ENCODE data around the gene NIN. TPM values are rescaled to one million over a fixed set of nuclear protein-coding genes. Genes with fewer than 3 reads are reported as not detected.

The NIN gene
- total RNA-seq, 1 donor, result 40.2 TPM

GRCh38 chr14:50846226-50846880, 15.4 kb upstream of the NIN start:
- no peak for TF ChIP-seq CTCF (IDR thresholded peaks at IDR 0.05; ENCODE audit: extremely low read depth, low read depth, low read length)
- Histone ChIP-seq H3K4me3 (ENCODE audit: insufficient read depth, low read length) (peak overlapping the region; percentile 2), H3K4me2 (ENCODE audit: insufficient read depth, low read length) (peak overlapping the region; percentile 53), H4K20me1 (ENCODE audit: insufficient read depth, low read length) (no peaks in the 10 kb centered on the region), H3K9me3 (ENCODE audit: low read depth, low read length) (no peaks in the 10 kb centered on the region), H3K4me1 (ENCODE audit: insufficient read depth, low read length) (peaks cover 18% of the 10 kb centered on the region), H2AFZ (ENCODE audit: low read length) (peak overlapping the region; percentile 56), H3K79me2 (ENCODE audit: insufficient read depth, low read length) (no peaks in the 10 kb centered on the region), H3K27me3 (ENCODE audit: insufficient read depth, low read length) (no peaks in the 10 kb centered on the region), H3K27ac (ENCODE audit: low read depth, low read length) (peak overlapping the region; percentile 70), H3K36me3 (ENCODE audit: insufficient read depth, low read length) (no peaks in the 10 kb centered on the region)
- DNase-seq (ENCODE audit: insufficient read length, low spot score, missing footprints), result peak; percentile 88

GRCh38 chr14:50845166-50845565, 14.2 kb upstream of the NIN start:
- H3K27ac ChIP-seq (ENCODE audit: low read depth, low read length), result no peak overlapping the region
- H3K36me3 ChIP-seq (ENCODE audit: insufficient read depth, low read length), result no peaks in the 10 kb centered on the region
- no peak overlapping the region for H3K4me2 ChIP-seq (ENCODE audit: insufficient read depth, low read length)
- DNase-seq (ENCODE audit: insufficient read length, low spot score, missing footprints), result no peak
- H3K79me2 ChIP-seq (ENCODE audit: insufficient read depth, low read length), result no peaks in the 10 kb centered on the region
- H3K4me1 ChIP-seq (ENCODE audit: insufficient read depth, low read length), result peaks cover 18% of the 10 kb centered on the region
- H3K27me3 ChIP-seq (ENCODE audit: insufficient read depth, low read length), result no peaks in the 10 kb centered on the region
- H2AFZ ChIP-seq (ENCODE audit: low read length), result no peak overlapping the region
- H4K20me1 ChIP-seq (ENCODE audit: insufficient read depth, low read length), result no peaks in the 10 kb centered on the region
- H3K4me3 ChIP-seq (ENCODE audit: insufficient read depth, low read length), result no peak overlapping the region
- H3K9me3 ChIP-seq (ENCODE audit: low read depth, low read length), result no peaks in the 10 kb centered on the region
- TF ChIP-seq CTCF (IDR thresholded peaks at IDR 0.05; ENCODE audit: extremely low read depth, low read depth, low read length), result no peak

- H3K27ac ChIP-seq (ENCODE audit: low read depth, low read length), result no peak overlapping the region
- no peak for DNase-seq (ENCODE audit: insufficient read length, low spot score, missing footprints)
Measured at GRCh38 chr14:50844391-50844790, 13.4 kb upstream of the NIN start.

GRCh38 chr14:50839691-50840090, 8.7 kb upstream of the NIN start:
- no peak for DNase-seq (ENCODE audit: insufficient read length, low spot score, missing footprints)
- Histone ChIP-seq H3K36me3 (ENCODE audit: insufficient read depth, low read length) (no peaks in the 10 kb centered on the region), H3K27ac (ENCODE audit: low read depth, low read length) (no peak overlapping the region), H3K79me2 (ENCODE audit: insufficient read depth, low read length) (no peaks in the 10 kb centered on the region), H3K4me1 (ENCODE audit: insufficient read depth, low read length) (peaks cover 4% of the 10 kb centered on the region), H3K4me2 (ENCODE audit: insufficient read depth, low read length) (no peak overlapping the region), H2AFZ (ENCODE audit: low read length) (no peak overlapping the region), H3K27me3 (ENCODE audit: insufficient read depth, low read length) (no peaks in the 10 kb centered on the region), H4K20me1 (ENCODE audit: insufficient read depth, low read length) (no peaks in the 10 kb centered on the region), H3K9me3 (ENCODE audit: low read depth, low read length) (no peaks in the 10 kb centered on the region), H3K4me3 (ENCODE audit: insufficient read depth, low read length) (no peak overlapping the region)
- no peak for TF ChIP-seq CTCF (IDR thresholded peaks at IDR 0.05; ENCODE audit: extremely low read depth, low read depth, low read length)

More at GRCh38 chr14:50844391-50844790, 13.4 kb upstream of the NIN start:
- Histone ChIP-seq H3K4me2 (ENCODE audit: insufficient read depth, low read length) (no peak overlapping the region), H3K4me1 (ENCODE audit: insufficient read depth, low read length) (peaks cover 18% of the 10 kb centered on the region), H2AFZ (ENCODE audit: low read length) (no peak overlapping the region), H3K27me3 (ENCODE audit: insufficient read depth, low read length) (no peaks in the 10 kb centered on the region), H3K9me3 (ENCODE audit: low read depth, low read length) (no peaks in the 10 kb centered on the region), H3K79me2 (ENCODE audit: insufficient read depth, low read length) (no peaks in the 10 kb centered on the region), H4K20me1 (ENCODE audit: insufficient read depth, low read length) (no peaks in the 10 kb centered on the region), H3K36me3 (ENCODE audit: insufficient read depth, low read length) (no peaks in the 10 kb centered on the region), H3K4me3 (ENCODE audit: insufficient read depth, low read length) (no peak overlapping the region)
- no peak for TF ChIP-seq CTCF (IDR thresholded peaks at IDR 0.05; ENCODE audit: extremely low read depth, low read depth, low read length)
